SK-N-SH (cell line): ENCODE results near the gene YPEL3. TPM values are rescaled to one million over a fixed set of nuclear protein-coding genes. Genes with fewer than 3 reads are reported as not detected.

ENCODE experiments used
- CTCF ChIA-PET: fragments of 300-600, 350-600 bp; formaldehyde crosslinking; extraction: SDS; loops from one replicate; lab custom pipeline; 2021; lab: Yijun Ruan, JAX
- POLR2A ChIA-PET: fragments of 350-600 bp; sonication (Branson Sonifier 250); formaldehyde crosslinking; extraction: SDS; loops from one replicate; lab custom pipeline; 2020; ENCODE audit warnings: antibody characterized with exemption, inconsistent platforms; lab: Yijun Ruan, JAX
- DNase-seq: peaks from one replicate; pipeline ENCODE4 v3.0.0; 2012
- H2AFZ ChIP-seq: fragments of 200-600 bp; sonication (generic); 2 replicates; pipeline ENCODE4 v1.8.1; 2016; ENCODE audit warnings: antibody characterized with exemption, mild to moderate bottlenecking, low read depth
- H3F3A ChIP-seq: fragments of 200-600 bp; sonication (generic); replicated peaks from 2 replicates; pipeline ENCODE3; 2016; ENCODE audit warnings: antibody characterized with exemption, mild to moderate bottlenecking; ENCODE audit not compliant: insufficient read depth
- H3K27ac ChIP-seq, 2 experiments: fragments of 200-500 bp in 1 of 2; fragments of 200-600 bp in 1 of 2; sonication (Bioruptor generic) in 1 of 2; sonication (generic), shearing (Covaris generic) in 1 of 2; 2 replicates each; pipeline versions ENCODE4 v1.5.1 to v1.6.1; 2014 to 2016; ENCODE audit warnings: low read depth in 2 of 2, inconsistent platforms in 1 of 2, low read length in 1 of 2, mild to moderate bottlenecking in 1 of 2, mixed read lengths in 1 of 2
- H3K27me3 ChIP-seq: fragments of 200-600 bp; sonication (generic), shearing (Covaris generic); 2 replicates; pipeline ENCODE4 v1.6.1; 2016; ENCODE audit warnings: mixed run types; ENCODE audit not compliant: insufficient read depth
- H3K36me3 ChIP-seq, 2 experiments: fragments of 200-500 bp in 1 of 2; fragments of 200-600 bp in 1 of 2; sonication (Bioruptor generic) in 1 of 2; sonication (generic) in 1 of 2; replicated peaks in 1 of 2; 2 replicates each; pipeline versions ENCODE3 to v1.5.1; 2014 to 2016; ENCODE audit warnings: low read length in 1 of 2, mild to moderate bottlenecking in 1 of 2; ENCODE audit not compliant: insufficient read depth in 2 of 2, control insufficient read depth in 1 of 2
- H3K4me1 ChIP-seq, 2 experiments: fragments of 200-500 bp in 1 of 2; fragments of 200-600 bp in 1 of 2; sonication (Bioruptor generic) in 1 of 2; sonication (generic), shearing (Covaris generic) in 1 of 2; 2 replicates each; pipeline versions ENCODE4 v1.5.1 to v1.6.1; 2014 to 2016; ENCODE audit warnings: low read depth in 1 of 2, low read length in 1 of 2, mixed run types in 1 of 2; ENCODE audit not compliant: insufficient read depth in 2 of 2, control insufficient read depth in 1 of 2
- H3K4me2 ChIP-seq: fragments of 200-600 bp; sonication (generic), shearing (Covaris generic); 2 replicates; pipeline ENCODE4 v1.6.1; 2017; ENCODE audit warnings: mixed run types
- H3K4me3 ChIP-seq, 2 experiments: fragments of 200-500 bp in 1 of 2; fragments of 200-600 bp in 1 of 2; sonication (Bioruptor generic) in 1 of 2; sonication (generic), shearing (Covaris generic) in 1 of 2; 2 replicates each; pipeline versions ENCODE4 v1.5.1 to v1.8.1; 2014 to 2016; ENCODE audit warnings: low read depth in 2 of 2, inconsistent platforms in 1 of 2, low read length in 1 of 2, mild to moderate bottlenecking in 1 of 2, mixed read lengths in 1 of 2, moderate library complexity in 1 of 2
- H3K79me2 ChIP-seq: fragments of 200-600 bp; sonication (generic); 2 replicates; pipeline ENCODE4 v1.8.1; 2017; ENCODE audit warnings: mild to moderate bottlenecking; ENCODE audit not compliant: insufficient read depth
- H3K9ac ChIP-seq: fragments of 200-600 bp; sonication (generic); 2 replicates; pipeline ENCODE4 v1.6.1; 2017; ENCODE audit warnings: mixed run types
- H3K9me2 ChIP-seq: fragments of 200-600 bp; sonication (generic); 2 replicates; pipeline ENCODE4 v1.6.1; 2017; ENCODE audit warnings: mixed run types
- H3K9me3 ChIP-seq: fragments of 200-600 bp; sonication (generic); 2 replicates; pipeline ENCODE4 v1.6.1; 2017; ENCODE audit warnings: mixed run types, mild to moderate bottlenecking, moderate library complexity
- H4K20me1 ChIP-seq: fragments of 200-600 bp; sonication (generic); 2 replicates; pipeline ENCODE4 v1.6.1; 2017; ENCODE audit warnings: mild to moderate bottlenecking, mixed run types; ENCODE audit not compliant: insufficient read depth
- CTCF ChIP-seq: fragments of 200-600 bp; sonication (generic); IDR thresholded peaks from 2 replicates; pipeline ENCODE4 v1.6.1; 2017; ENCODE audit warnings: antibody characterized with exemption, mild to moderate bottlenecking, moderate library complexity
- ELF1 ChIP-seq: IDR thresholded peaks from 2 replicates; pipeline ENCODE4 v1.4.0; 2012
- EZH2phosphoT487 ChIP-seq: fragments of 200-600 bp; sonication (generic); IDR thresholded peaks from 2 replicates; pipeline ENCODE4 v1.6.1; 2017; ENCODE audit warnings: low read depth, mixed run types, mild to moderate bottlenecking, antibody characterized with exemption, moderate library complexity, borderline replicate concordance
- FOSL2 ChIP-seq: IDR thresholded peaks from 2 replicates; pipeline ENCODE4 v1.4.0; 2012; ENCODE audit warnings: low read depth, mild to moderate bottlenecking, moderate library complexity, borderline replicate concordance
- FOXM1 ChIP-seq: IDR thresholded peaks from 2 replicates; pipeline ENCODE4 v1.4.0; 2012; ENCODE audit warnings: low read depth, mild to moderate bottlenecking
- GABPA ChIP-seq: IDR thresholded peaks from 2 replicates; pipeline ENCODE4 v1.4.0; 2012; ENCODE audit warnings: low read depth, mild to moderate bottlenecking
- JUND ChIP-seq: IDR thresholded peaks from 2 replicates; pipeline ENCODE4 v1.4.0; 2012
- MEF2A ChIP-seq: IDR thresholded peaks from 2 replicates; pipeline ENCODE4 v1.4.0; 2012; ENCODE audit warnings: low read depth, borderline replicate concordance
- NFIC ChIP-seq: IDR thresholded peaks from 2 replicates; pipeline ENCODE4 v1.4.0; 2012; ENCODE audit warnings: borderline replicate concordance
- RAD21 ChIP-seq: IDR thresholded peaks from 2 replicates; pipeline ENCODE4 v1.6.1; 2012; ENCODE audit warnings: mild to moderate bottlenecking, low read length
- RFX5 ChIP-seq: IDR thresholded peaks from 2 replicates; pipeline ENCODE4 v1.6.1; 2012; ENCODE audit warnings: mild to moderate bottlenecking, improper control_type of control experiment, low read length
- SIN3A ChIP-seq: IDR thresholded peaks from 2 replicates; pipeline ENCODE4 v1.6.1; 2012; ENCODE audit warnings: low read depth, mild to moderate bottlenecking, low read length, moderate library complexity, borderline replicate concordance
- TAF1 ChIP-seq: IDR thresholded peaks from 2 replicates; pipeline ENCODE4 v1.6.1; 2012; ENCODE audit warnings: low read depth, mild to moderate bottlenecking, low read length, moderate library complexity, borderline replicate concordance
- TCF12 ChIP-seq: IDR thresholded peaks from 2 replicates; pipeline ENCODE4 v1.4.0; 2012
- TEAD4 ChIP-seq: IDR thresholded peaks from 2 replicates; pipeline ENCODE4 v1.4.0; 2012; ENCODE audit warnings: mild to moderate bottlenecking, borderline replicate concordance; ENCODE audit not compliant: insufficient read depth
- YY1 ChIP-seq: IDR thresholded peaks from 2 replicates; pipeline ENCODE4 v1.4.0; 2012; ENCODE audit warnings: low read depth, mild to moderate bottlenecking
- WGBS: methylation state at CpG from one replicate; pipeline ENCODE4 v1.1.6; 2017; ENCODE audit warnings: low lambda C conversion rate; 5-methylcytosine and 5-hydroxymethylcytosine counted together
- polyA plus RNA-seq, 3 experiments: library from polyadenylated mRNA; depleted of rRNA; stranded (reverse); fragments of >200 nt; gene quantifications; 2 replicates each; pipeline ENCODE4 v1.2.3, GENCODE V29; 2012
- TF ChIP-seq, protein P1 (sequence below): fragments of 150-350 bp; IDR thresholded peaks from 2 replicates; pipeline ENCODE4 v1.6.1; 2016; ENCODE audit warnings: mild to moderate bottlenecking, low read depth, low read length
- TF ChIP-seq, protein P2 (sequence below): IDR thresholded peaks from 2 replicates; pipeline ENCODE4 v1.4.0; 2012; ENCODE audit warnings: low read depth
- TF ChIP-seq, protein P3 (sequence below): fragments of 150-350 bp; IDR thresholded peaks from 2 replicates; pipeline ENCODE4 v1.6.1; 2017; ENCODE audit warnings: antibody characterized with exemption, low read length, low read depth, borderline replicate concordance
- TF ChIP-seq, protein P4 (sequence below): IDR thresholded peaks from 2 replicates; pipeline ENCODE4; 2012

YPEL3 gene
- polyA plus RNA-seq, 1 of the 3 experiments (the other 2 are of a cell fraction), result 36.6 TPM

DNA sequence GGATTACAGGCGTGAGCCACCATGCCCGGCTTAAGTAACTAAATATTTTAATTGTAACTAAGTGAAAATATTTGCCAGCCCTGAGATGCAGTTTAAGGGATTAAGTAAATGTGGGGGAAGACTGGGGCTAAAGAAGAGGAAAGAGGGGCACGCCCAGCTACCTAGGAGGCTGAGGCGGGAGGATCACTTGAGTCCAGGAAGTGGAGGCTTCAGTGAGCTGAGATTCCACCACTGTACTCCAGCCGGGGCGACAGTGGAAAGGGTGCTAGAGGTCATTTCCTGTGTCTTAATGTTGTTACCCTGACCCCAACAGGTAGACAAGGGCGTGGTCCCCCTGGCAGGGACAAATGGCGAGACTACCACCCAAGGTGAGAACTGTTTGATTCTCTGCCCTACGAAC, 27.7 kb downstream of the YPEL3 start:
- Histone ChIP-seq H2AFZ (no peak overlapping the region), H3K36me3 (peaks cover 45 to 65% of the 10 kb centered on the region in 2 experiments), H3K79me2 (peaks cover 71% of the 10 kb centered on the region), H3K27ac (peak overlapping the region in 1 of 2 experiments; percentile 32; a peak in 3 of 4 replicates), H3F3A (peaks cover 64% of the 10 kb centered on the region), H3K9me3 (no peaks in the 10 kb centered on the region), H3K9ac (peak overlapping the region; percentile 34; the same call in 1 of the 2 replicates), H3K9me2 (no peaks in the 10 kb centered on the region), H3K4me1 (peaks cover 33 to 38% of the 10 kb centered on the region in 2 experiments), H3K4me3 (peak overlapping the region in 1 of 2 experiments; percentile 46; a peak in 2 of 4 replicates), H3K27me3 (no peaks in the 10 kb centered on the region), H3K4me2 (peak overlapping the region; percentile 100), H4K20me1 (peaks cover 59% of the 10 kb centered on the region)
- 99% methylated on average over 9 of the region's 9 CpGs for WGBS
- CTCF ChIA-PET, result interaction anchor here (0.7 to 6.7 kb wide), 8 partner anchors 8 to 95 kb away, joined by 3 to 68 read pairs (median 3); partner anchors contain the start of gene TBX6
- POLR2A ChIA-PET, result no interaction called here
- TF ChIP-seq TEAD4 (no peak), CTCF (no peak), NFIC (no peak), ELF1 (no peak), MEF2A (no peak), SIN3A (no peak), RFX5 (no peak), GABPA (no peak), EZH2phosphoT487 (no peak)
- TF ChIP-seq, protein P1, sequence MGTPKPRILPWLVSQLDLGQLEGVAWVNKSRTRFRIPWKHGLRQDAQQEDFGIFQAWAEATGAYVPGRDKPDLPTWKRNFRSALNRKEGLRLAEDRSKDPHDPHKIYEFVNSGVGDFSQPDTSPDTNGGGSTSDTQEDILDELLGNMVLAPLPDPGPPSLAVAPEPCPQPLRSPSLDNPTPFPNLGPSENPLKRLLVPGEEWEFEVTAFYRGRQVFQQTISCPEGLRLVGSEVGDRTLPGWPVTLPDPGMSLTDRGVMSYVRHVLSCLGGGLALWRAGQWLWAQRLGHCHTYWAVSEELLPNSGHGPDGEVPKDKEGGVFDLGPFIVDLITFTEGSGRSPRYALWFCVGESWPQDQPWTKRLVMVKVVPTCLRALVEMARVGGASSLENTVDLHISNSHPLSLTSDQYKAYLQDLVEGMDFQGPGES, result no peak
- TF ChIP-seq, protein P2, sequence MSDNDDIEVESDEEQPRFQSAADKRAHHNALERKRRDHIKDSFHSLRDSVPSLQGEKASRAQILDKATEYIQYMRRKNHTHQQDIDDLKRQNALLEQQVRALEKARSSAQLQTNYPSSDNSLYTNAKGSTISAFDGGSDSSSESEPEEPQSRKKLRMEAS, result no peak
- no peak for DNase-seq

DNA sequence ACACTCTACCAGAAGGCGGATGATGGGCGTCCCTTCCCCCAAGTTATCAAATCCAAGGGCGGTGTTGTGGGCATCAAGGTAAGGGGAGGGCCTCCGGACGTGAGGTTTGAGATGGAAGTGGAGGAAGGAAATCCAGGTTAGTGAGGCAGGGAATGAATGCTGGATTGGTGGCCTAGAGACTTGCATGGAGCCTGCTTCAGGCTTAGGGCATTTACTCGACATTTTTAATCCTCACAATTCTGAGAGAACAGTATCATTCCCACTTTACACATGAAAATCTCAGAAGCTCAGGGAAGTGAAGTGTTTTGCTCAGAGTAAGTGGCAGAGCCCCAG, 28.5 kb downstream of the YPEL3 start:
- Histone ChIP-seq H2AFZ (no peak overlapping the region), H3F3A (peaks cover 61% of the 10 kb centered on the region), H3K9me2 (no peaks in the 10 kb centered on the region), H3K36me3 (peaks cover 45 to 61% of the 10 kb centered on the region in 2 experiments), H3K4me1 (peaks cover 36 to 39% of the 10 kb centered on the region in 2 experiments), H3K4me3 (peak overlapping the region; percentile 92 to 98), H3K4me2 (peak overlapping the region; percentile 100), H4K20me1 (peaks cover 59% of the 10 kb centered on the region), H3K27ac (peak overlapping the region in 1 of 2 experiments; percentile 4; a peak in 2 of 4 replicates), H3K79me2 (peaks cover 75% of the 10 kb centered on the region), H3K27me3 (no peaks in the 10 kb centered on the region), H3K9me3 (no peaks in the 10 kb centered on the region), H3K9ac (peak overlapping the region; percentile 99)
- CTCF ChIA-PET, result interaction anchor here (0.9 to 6.7 kb wide), 5 partner anchors 9 to 47 kb away, joined by 3 to 68 read pairs (median 4); partner anchors contain the start of genes TBX6 and TLCD3B
- POLR2A ChIA-PET, result no interaction called here
- no peak for DNase-seq
- WGBS, result 73% methylated on average over 6 of the region's 6 CpGs
- TF ChIP-seq FOSL2 (no peak), JUND (no peak), FOXM1 (no peak), CTCF (no peak), NFIC (no peak), TAF1 (no peak), YY1 (no peak), TCF12 (no peak), ELF1 (no peak), RAD21 (no peak)
- TF ChIP-seq, protein P3, sequence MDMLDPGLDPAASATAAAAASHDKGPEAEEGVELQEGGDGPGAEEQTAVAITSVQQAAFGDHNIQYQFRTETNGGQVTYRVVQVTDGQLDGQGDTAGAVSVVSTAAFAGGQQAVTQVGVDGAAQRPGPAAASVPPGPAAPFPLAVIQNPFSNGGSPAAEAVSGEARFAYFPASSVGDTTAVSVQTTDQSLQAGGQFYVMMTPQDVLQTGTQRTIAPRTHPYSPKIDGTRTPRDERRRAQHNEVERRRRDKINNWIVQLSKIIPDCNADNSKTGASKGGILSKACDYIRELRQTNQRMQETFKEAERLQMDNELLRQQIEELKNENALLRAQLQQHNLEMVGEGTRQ, result no peak
- TF ChIP-seq, protein P4, sequence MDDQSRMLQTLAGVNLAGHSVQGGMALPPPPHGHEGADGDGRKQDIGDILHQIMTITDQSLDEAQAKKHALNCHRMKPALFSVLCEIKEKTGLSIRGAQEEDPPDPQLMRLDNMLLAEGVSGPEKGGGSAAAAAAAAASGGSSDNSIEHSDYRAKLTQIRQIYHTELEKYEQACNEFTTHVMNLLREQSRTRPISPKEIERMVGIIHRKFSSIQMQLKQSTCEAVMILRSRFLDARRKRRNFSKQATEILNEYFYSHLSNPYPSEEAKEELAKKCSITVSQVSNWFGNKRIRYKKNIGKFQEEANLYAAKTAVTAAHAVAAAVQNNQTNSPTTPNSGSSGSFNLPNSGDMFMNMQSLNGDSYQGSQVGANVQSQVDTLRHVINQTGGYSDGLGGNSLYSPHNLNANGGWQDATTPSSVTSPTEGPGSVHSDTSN, result no peak
- TF ChIP-seq, protein P2, result no peak
